ENCODE results near the gene NEK5. TPM values are rescaled to one million over a fixed set of nuclear protein-coding genes. Genes with fewer than 3 reads are reported as not detected.

NEK5 gene
- total RNA-seq, 1 experiment from 2014 or later = not detected

- Histone ChIP-seq H3K36me3 (ENCODE audit: low read depth) (no peaks in the 10 kb centered on the region), H3K27ac (no peak overlapping the region), H3K9me2 (ENCODE audit: insufficient read depth) (no peaks in the 10 kb centered on the region), H3K9me3 (ENCODE audit: insufficient read depth, low read depth) (no peaks in the 10 kb centered on the region), H3K4me2 (no peak overlapping the region), H2AFZ (no peak overlapping the region), H3K4me3 (no peak overlapping the region), H4K20me1 (ENCODE audit: insufficient read depth) (no peaks in the 10 kb centered on the region), H3F3A (ENCODE audit: insufficient read depth, low read depth) (no peaks in the 10 kb centered on the region), H3K27me3 (ENCODE audit: insufficient read depth, low read depth) (no peaks in the 10 kb centered on the region; the same call in 1 of the 2 replicates), H3K4me1 (replicated peaks; ENCODE audit: insufficient read depth) (peaks cover 9% of the 10 kb centered on the region), H3K79me2 (ENCODE audit: low read depth) (peaks cover 44% of the 10 kb centered on the region)
- ChIA-PET CTCF (no interaction called here), POLR2A (ENCODE audit: unreplicated experiment) (no interaction called here)
- intact Hi-C loops (cut with micrococcal nuclease; ENCODE audit: unreplicated experiment) = no loop called here
- DNase-seq = no peak
- BruUV-seq (replicated peaks) = no TSS peak
- TF ChIP-seq EZH2 (IDR thresholded peaks at IDR 0.05; ENCODE audit: low read depth) (no peak), CTCF (conservative IDR thresholded peaks at IDR 0.05) (no peak)
These were observed 112.6 kb downstream of the NEK5 start for GRCh38 chr13:52016296-52016695.

DNA sequence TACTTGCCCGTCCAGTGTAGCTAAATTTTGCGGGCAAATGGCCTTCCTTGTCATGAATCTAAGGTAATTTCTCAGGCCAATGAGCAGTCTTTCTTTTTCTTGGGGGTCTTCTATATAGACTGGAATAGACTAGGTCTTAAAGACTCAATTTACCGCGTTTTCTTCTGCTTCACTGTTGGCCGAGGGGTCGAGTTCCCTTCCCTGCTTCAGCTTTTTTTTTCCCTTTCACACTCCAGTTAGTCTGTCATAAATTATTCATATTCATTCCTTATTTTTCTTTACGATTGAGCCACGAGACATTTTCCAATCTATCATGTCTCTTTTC lies 116.4 kb downstream of the NEK5 start:
- intact Hi-C loops (cut with micrococcal nuclease; ENCODE audit: unreplicated experiment) = loop anchor here (5.0 kb wide), 1 partner anchor 440 kb away; the partner anchor contains the start of gene VPS36
- Histone ChIP-seq H3K9me2 (ENCODE audit: insufficient read depth) (no peaks in the 10 kb centered on the region), H4K20me1 (ENCODE audit: insufficient read depth) (no peaks in the 10 kb centered on the region), H3F3A (ENCODE audit: insufficient read depth, low read depth) (no peaks in the 10 kb centered on the region), H3K4me2 (peak overlapping the region; percentile 76), H3K4me3 (peak overlapping the region; percentile 97), H3K36me3 (ENCODE audit: low read depth) (no peaks in the 10 kb centered on the region), H3K4me1 (replicated peaks; ENCODE audit: insufficient read depth) (peaks cover 9% of the 10 kb centered on the region), H3K9me3 (ENCODE audit: insufficient read depth, low read depth) (no peaks in the 10 kb centered on the region), H3K27me3 (ENCODE audit: insufficient read depth, low read depth) (peaks cover 2% of the 10 kb centered on the region; the same call in 1 of the 2 replicates), H2AFZ (peak overlapping the region; percentile 90), H3K79me2 (ENCODE audit: low read depth) (peaks cover 38% of the 10 kb centered on the region), H3K27ac (peak overlapping the region; percentile 41)
- no TSS peak for BruUV-seq (replicated peaks)
- POLR2A ChIA-PET (ENCODE audit: unreplicated experiment) = interaction anchor here (0.6 kb wide), 2 partner anchors 214 to 573 kb away, joined by 3 to 5 read pairs; no protein-coding TSS in a partner anchor
- CTCF ChIA-PET = no interaction called here
- TF ChIP-seq EZH2 (IDR thresholded peaks at IDR 0.05; ENCODE audit: low read depth) (no peak), CTCF (conservative IDR thresholded peaks at IDR 0.05) (no peak)
- DNase-seq = no peak

GRCh38 chr13:52011632-52012511 lies 117.0 kb downstream of the NEK5 start, which contains the start of gene ALG11:
Gene ALG11 (plus strand): TSS chr13:52012398. CDS start chr13:52012419, 21 bp downstream.
- Histone ChIP-seq H3K79me2 (ENCODE audit: low read depth) (peaks cover 38% of the 10 kb centered on the region), H3K4me3 (peak within 1 kb of the TSS; percentile 97), H3K4me2 (peak within 1 kb of the TSS; percentile 84), H3K4me1 (replicated peaks; ENCODE audit: insufficient read depth) (peaks cover 9% of the 10 kb centered on the region), H3K9me3 (ENCODE audit: insufficient read depth, low read depth) (no peaks in the 10 kb centered on the region), H2AFZ (peak within 1 kb of the TSS; percentile 98), H3K27me3 (ENCODE audit: insufficient read depth, low read depth) (peaks cover 4% of the 10 kb centered on the region; the same call in 1 of the 2 replicates), H3K27ac (peak within 1 kb of the TSS; percentile 41), H3K36me3 (ENCODE audit: low read depth) (no peaks in the 10 kb centered on the region), H4K20me1 (ENCODE audit: insufficient read depth) (no peaks in the 10 kb centered on the region), H3F3A (ENCODE audit: insufficient read depth, low read depth) (no peaks in the 10 kb centered on the region), H3K9me2 (ENCODE audit: insufficient read depth) (no peaks in the 10 kb centered on the region)
- TF ChIP-seq CTCF (conservative IDR thresholded peaks at IDR 0.05) (no peak), EZH2 (IDR thresholded peaks at IDR 0.05; ENCODE audit: low read depth) (no peak)
- BruUV-seq (replicated peaks) = no TSS peak
- POLR2A ChIA-PET (ENCODE audit: unreplicated experiment) = interaction anchor here (0.6 kb wide), 2 partner anchors 214 to 573 kb away, joined by 3 to 5 read pairs; no protein-coding TSS in a partner anchor
- intact Hi-C loops (cut with micrococcal nuclease; ENCODE audit: unreplicated experiment) = loop anchor here (5.0 kb wide), 1 partner anchor 440 kb away; the partner anchor contains the start of gene VPS36
- CTCF ChIA-PET = no interaction called here
- peak; percentile 93 to 99 for DNase-seq
